ENCODE data around the gene KIF1B.

GRCh38 chr1:10360045-10360444 lies 149.7 kb downstream of the KIF1B start:
- TF ChIP-seq POLR2A (IDR thresholded peaks at IDR 0.05), result no peak
- TF ChIP-seq CTCF (IDR thresholded peaks at IDR 0.05), result no peak
- no peak for TF ChIP-seq EP300 (IDR thresholded peaks at IDR 0.05)
- TF ChIP-seq POLR2AphosphoS5 (IDR thresholded peaks at IDR 0.05), result no peak

Data from sigmoid colon (tissue), 4 donors.